Body of pancreas (tissue), 4 donors: ENCODE data around the gene SMCO2. TPM values are rescaled to one million over a fixed set of nuclear protein-coding genes. Genes with fewer than 3 reads are reported as not detected.
A peak's percentile ranks its signal among the peaks of the same experiment; 100 is the strongest.

Experiments
- ATAC-seq: fragments of 150-250 bp; one replicate; pipeline ENCODE4 v1.9.1; 2016
- DNase-seq, 4 donors: peaks; one replicate each; pipeline ENCODE4 v3.0.0-alpha.2; 2019
- H3K27ac ChIP-seq, 4 donors: fragments of 200-600 bp; sonication (generic); 1 replicate in 3 of 4; 2 replicates in 1 of 4; pipeline versions ENCODE4 v1.5.1 to v1.6.1; 2016 to 2019; ENCODE audit warnings: mild to moderate bottlenecking in 1 of 4, mixed read lengths in 1 of 4, moderate library complexity in 1 of 4
- H3K27me3 ChIP-seq, 2 donors: fragments of 200-600 bp; sonication (generic); one replicate each; pipeline ENCODE4 v1.6.0; 2016; ENCODE audit warnings: mild to moderate bottlenecking in 1 of 2
- H3K36me3 ChIP-seq, 2 donors: fragments of 200-600 bp; sonication (generic); replicated peaks in 1 of 2; 2 replicates each; pipeline ENCODE4 v1.5.1; 2016; ENCODE audit warnings: low read depth in 2 of 2; ENCODE audit not compliant: insufficient read depth in 1 of 2
- H3K4me1 ChIP-seq: fragments of 200-600 bp; sonication (generic); one replicate; pipeline ENCODE4 v1.6.0; 2016
- H3K4me3 ChIP-seq, 2 donors: fragments of 200-600 bp; sonication (generic); 1 replicate in 1 of 2; 2 replicates in 1 of 2; pipeline ENCODE4 v1.5.1; 2016 to 2019
- H3K9me3 ChIP-seq, 3 donors: fragments of 200-600 bp; sonication (generic); 1 replicate in 2 of 3; 2 replicates in 1 of 3; pipeline ENCODE4 v1.5.1; 2016
- POLR2A ChIP-seq, 3 donors: fragments of 450-650 bp; IDR thresholded peaks; one replicate each; pipeline ENCODE4 v1.6.1; 2016; ENCODE audit warnings: antibody characterized with exemption in 3 of 3, mild to moderate bottlenecking in 2 of 3
- WGBS, 2 donors: methylation state at CpG; one replicate each; pipeline ENCODE4 v1.1.5; 2017; 5-methylcytosine and 5-hydroxymethylcytosine counted together
- intact Hi-C: fragments of 100-400 bp; cut with DNase I; formaldehyde crosslinking; loops from one replicate; pipeline ENCODE4 v1.15.1; 2023
- total RNA-seq, 2 donors: library from RNA; depleted of rRNA; stranded (reverse); fragments of >200 nt; gene quantifications; one replicate each; pipeline ENCODE4 v1.1.0, GENCODE V29; 2016
- TF ChIP-seq, protein P1 (sequence below), 7 experiments: fragments of 450-650 bp in 4 of 7; fragments of 200-600 bp in 3 of 7; sonication (generic) in 3 of 7; IDR thresholded peaks; one replicate each; pipeline ENCODE4 v1.5.1; 2016 to 2019; ENCODE audit warnings: antibody characterized with exemption in 7 of 7

Gene SMCO2
- total RNA-seq, 2 donors from 2014 or later = not detected

DNA sequence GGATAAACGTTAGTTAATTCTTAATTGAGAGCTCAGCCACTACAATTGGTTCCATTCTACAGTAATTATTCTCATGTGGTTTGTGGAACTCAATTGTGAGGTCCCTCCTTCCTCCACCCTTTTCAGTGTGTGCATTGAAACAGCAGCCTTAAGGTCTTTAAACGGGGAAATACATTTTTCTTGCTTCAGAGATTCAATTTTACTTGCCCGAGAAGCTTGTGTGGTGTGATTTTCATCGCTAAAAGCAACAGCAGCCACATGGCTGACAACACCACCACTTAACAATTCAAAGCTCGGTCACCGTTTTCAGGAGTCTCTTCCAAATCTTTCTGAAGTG lies 76.7 kb downstream of the SMCO2 start:
- Histone ChIP-seq H3K27me3 (no peaks in the 10 kb centered on the region), H3K4me3 (peak overlapping the region; percentile 32 to 33), H3K36me3 (no peaks in the 10 kb centered on the region), H3K4me1 (peaks cover 21% of the 10 kb centered on the region), H3K27ac (peak overlapping the region; percentile 85 to 99 (median 98)), H3K9me3 (peaks cover 0 to 4% (median 0%) of the 10 kb centered on the region in 3 donors)
- intact Hi-C loops = no loop called here
- ATAC-seq (peak; percentile 0), DNase-seq (no peak)
- 1% methylated on average over 6 of the region's 6 CpGs for WGBS, 2 donors
- TF ChIP-seq, protein P1, sequence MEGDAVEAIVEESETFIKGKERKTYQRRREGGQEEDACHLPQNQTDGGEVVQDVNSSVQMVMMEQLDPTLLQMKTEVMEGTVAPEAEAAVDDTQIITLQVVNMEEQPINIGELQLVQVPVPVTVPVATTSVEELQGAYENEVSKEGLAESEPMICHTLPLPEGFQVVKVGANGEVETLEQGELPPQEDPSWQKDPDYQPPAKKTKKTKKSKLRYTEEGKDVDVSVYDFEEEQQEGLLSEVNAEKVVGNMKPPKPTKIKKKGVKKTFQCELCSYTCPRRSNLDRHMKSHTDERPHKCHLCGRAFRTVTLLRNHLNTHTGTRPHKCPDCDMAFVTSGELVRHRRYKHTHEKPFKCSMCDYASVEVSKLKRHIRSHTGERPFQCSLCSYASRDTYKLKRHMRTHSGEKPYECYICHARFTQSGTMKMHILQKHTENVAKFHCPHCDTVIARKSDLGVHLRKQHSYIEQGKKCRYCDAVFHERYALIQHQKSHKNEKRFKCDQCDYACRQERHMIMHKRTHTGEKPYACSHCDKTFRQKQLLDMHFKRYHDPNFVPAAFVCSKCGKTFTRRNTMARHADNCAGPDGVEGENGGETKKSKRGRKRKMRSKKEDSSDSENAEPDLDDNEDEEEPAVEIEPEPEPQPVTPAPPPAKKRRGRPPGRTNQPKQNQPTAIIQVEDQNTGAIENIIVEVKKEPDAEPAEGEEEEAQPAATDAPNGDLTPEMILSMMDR (IDR thresholded peaks at IDR 0.05) = no peak
- TF ChIP-seq POLR2A (IDR thresholded peaks at IDR 0.05) = no peak

DNA sequence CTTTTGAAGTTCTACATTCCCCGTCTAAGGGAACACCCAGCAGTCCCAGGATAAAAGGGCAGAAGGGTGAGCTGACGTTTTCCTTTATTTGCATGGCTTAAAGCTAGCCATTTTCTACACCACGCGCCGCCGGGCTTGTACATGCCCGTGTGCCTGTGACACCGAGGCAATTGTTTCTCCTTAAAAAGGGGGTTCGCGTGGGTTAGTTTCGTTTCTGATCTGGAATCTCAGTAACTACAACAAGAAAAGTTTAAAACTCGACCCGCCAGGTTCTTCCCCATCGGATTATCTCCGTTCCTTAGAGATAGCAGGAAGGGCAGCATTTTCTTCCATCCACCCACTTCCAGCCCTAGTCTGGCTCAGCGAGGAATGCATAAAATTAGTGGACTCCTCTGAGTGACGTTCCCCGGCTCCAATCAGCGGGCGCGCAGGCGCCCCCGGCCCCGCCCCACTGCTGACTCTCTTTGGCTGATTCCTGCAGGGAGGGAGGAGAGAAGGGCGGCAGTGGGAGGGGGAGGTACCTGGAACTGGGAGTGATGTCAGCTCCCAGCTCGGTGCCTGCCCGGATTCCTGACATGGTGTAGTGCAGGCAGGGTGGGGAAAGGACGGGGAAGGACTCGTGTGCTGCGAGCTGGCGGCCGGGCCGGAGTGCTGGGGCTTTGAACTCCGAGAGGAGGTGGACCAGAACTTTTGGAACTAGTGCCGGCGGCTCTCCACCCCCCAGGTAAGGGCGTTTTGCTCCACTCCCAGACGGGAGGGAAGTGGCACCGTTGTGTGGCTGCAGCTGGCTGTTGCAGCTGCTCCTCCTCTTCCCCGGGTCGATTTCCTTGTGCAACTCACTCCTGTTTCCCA lies 77.3 kb downstream of the SMCO2 start, which contains the start of gene PPFIBP1:
PPFIBP1 (plus strand) TSS at position 565 of the 852 bp plus-strand sequence. CDS start 109,191 bp downstream, outside the sequence.
- peak; percentile 97 for ATAC-seq
- H3K27ac ChIP-seq = peak within 1 kb of the TSS; percentile 85 to 99 (median 98)
- peaks cover 0 to 4% (median 0%) of the 10 kb centered on the region in 3 donors for H3K9me3 ChIP-seq
- no peaks in the 10 kb centered on the region for H3K36me3 ChIP-seq
- H3K27me3 ChIP-seq = no peaks in the 10 kb centered on the region
- H3K4me3 ChIP-seq = peak within 1 kb of the TSS; percentile 33 to 39
- H3K4me1 ChIP-seq = peaks cover 21% of the 10 kb centered on the region
- WGBS, 2 donors = 0% methylated on average over 39 to 41 of the region's 41 CpGs
- intact Hi-C loops = no loop called here
- TF ChIP-seq, protein P1 (IDR thresholded peaks at IDR 0.05) = peak in 5 of 7 experiments; percentile 17 to 60 (median 47)
- peak; percentile 96 to 99 (median 99) for TF ChIP-seq POLR2A (IDR thresholded peaks at IDR 0.05)
- peak; percentile 99 to 100 (median 99) for DNase-seq

DNA sequence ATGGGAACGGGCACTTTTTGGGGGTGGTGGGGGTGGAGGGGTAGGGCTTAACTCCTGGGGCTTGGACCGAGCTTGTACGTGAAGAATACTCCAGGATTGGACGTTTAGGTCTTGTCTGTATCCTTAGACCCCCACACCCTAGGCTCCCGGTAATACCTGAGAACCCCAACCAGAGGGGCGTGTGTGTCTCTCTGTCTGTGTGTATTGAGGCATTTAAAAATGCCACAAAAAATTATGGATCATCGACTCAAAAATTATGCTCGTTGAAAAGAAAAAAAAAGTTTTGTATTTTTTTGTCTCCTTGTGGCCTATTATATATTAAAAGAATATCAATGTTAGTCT lies 77.9 kb downstream of the SMCO2 start:
- ATAC-seq (no peak), DNase-seq (no peak)
- Histone ChIP-seq H3K4me3 (peak overlapping the region; percentile 33 to 39), H3K9me3 (peaks cover 0 to 4% (median 0%) of the 10 kb centered on the region in 3 donors), H3K36me3 (no peaks in the 10 kb centered on the region), H3K27me3 (no peaks in the 10 kb centered on the region), H3K4me1 (peaks cover 21% of the 10 kb centered on the region), H3K27ac (peak overlapping the region; percentile 85 to 99 (median 98))
- no peak for TF ChIP-seq POLR2A (IDR thresholded peaks at IDR 0.05)
- TF ChIP-seq, protein P1 (IDR thresholded peaks at IDR 0.05) = peak in 1 of 7 experiments; percentile 2
- intact Hi-C loops = no loop called here
- 0 to 1% methylated on average over 5 to 7 of the region's 8 CpGs for WGBS, 2 donors

DNA sequence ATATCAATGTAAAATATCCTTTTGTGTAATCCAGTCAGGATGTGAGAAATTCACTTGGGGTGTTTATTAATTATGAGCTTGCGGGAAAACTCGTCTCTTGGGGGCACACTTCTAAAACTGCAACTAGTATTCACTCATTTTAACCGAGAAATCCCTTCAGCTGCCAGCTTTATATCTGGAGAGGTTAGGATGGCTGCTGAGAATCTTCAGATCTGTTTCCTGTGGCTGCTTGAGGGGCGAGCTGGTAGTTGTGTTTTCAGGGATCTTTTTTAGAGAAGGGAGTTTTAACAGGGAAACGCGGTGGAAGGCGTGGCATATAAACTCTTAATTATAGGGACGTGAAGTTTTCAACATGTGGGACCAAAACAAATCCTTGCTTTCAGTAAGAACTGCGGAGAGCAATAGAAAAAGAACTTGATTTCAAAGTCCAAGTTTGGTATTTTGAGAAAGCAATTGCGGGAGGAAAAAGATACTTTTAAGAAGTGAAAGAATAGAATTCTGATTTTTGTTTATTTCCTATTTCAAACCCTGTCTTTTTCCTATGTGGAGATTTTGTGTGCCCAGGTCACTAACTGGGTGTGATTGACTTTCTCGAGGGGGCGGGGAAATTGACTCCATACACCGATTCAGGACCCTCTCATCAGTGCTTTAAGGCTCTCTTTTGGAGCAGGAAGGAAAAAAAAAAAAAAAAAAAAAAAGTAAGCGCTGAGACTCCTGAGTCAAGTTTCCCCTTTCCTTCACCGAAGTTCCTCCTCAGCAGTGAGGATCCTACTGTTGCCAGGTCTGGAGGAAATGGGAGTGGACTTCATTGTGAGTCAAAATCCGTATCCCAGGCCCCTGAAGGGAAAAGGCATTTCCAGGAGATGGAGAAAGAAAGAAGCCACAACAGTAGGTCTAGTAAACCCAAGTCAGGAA lies 78.6 kb downstream of the SMCO2 start:
- Histone ChIP-seq H3K4me3 (peak overlapping the region; percentile 33 to 39), H3K9me3 (peaks cover 0 to 4% (median 0%) of the 10 kb centered on the region in 3 donors), H3K4me1 (peaks cover 25% of the 10 kb centered on the region), H3K27ac (peak overlapping the region; percentile 36 to 99 (median 92)), H3K27me3 (no peaks in the 10 kb centered on the region), H3K36me3 (no peaks in the 10 kb centered on the region)
- TF ChIP-seq, protein P1 (IDR thresholded peaks at IDR 0.05) = peak in 1 of 7 experiments; percentile 4
- TF ChIP-seq POLR2A (IDR thresholded peaks at IDR 0.05) = no peak
- WGBS, 2 donors = 0 to 1% methylated on average over 16 of the region's 16 CpGs
- ATAC-seq = no peak
- DNase-seq = peak in 1 of 4 donors; percentile 23
- intact Hi-C loops = no loop called here
